Measurements from ENCODE around the gene SPAG5. TPM values are rescaled to one million over a fixed set of nuclear protein-coding genes. Genes with fewer than 3 reads are reported as not detected.
"Not testable (repeated sequence)": the region's sequence is repeated elsewhere in the genome, so short reads cannot be mapped to it uniquely, and the experiment has no call there.

The SPAG5 gene
- total RNA-seq, 1 experiment from 2014 or later = 38.1 TPM

GRCh38 chr17:28612936-28613872 lies 14.4 kb upstream of the SPAG5 start:
- no peak overlapping the region for H3K27ac Mint-ChIP-seq (ENCODE audit: low read depth, unreplicated experiment)
- no peaks in the 10 kb centered on the region for H3K4me1 Mint-ChIP-seq (ENCODE audit: insufficient read depth, unreplicated experiment)
- CTCF ChIA-PET = interaction anchor here (0.6 to 2.0 kb wide), 14 partner anchors 8 to 145 kb away, joined by 3 to 10 read pairs (median 4); partner anchors contain the start of gene SPAG5

DNA sequence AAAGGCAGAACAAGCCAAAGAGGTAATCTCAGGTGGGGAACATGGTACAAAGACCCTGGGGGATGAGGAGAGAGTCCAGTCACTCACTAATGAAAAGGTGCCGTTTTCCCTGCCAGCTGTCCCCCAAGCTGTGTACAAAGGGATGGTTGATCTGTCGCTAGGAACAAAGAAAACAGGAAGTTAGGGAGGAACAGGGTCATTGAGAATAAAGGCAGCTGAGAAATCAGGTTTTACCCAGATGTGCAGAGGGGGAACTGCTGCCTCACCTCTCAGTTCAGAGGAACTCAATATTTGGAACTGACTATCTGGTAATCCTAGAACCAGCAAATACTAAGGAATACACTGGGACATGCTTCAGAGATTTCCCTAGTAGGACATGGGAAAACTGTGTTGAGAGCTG lies 13.7 kb upstream of the SPAG5 start:
- BruUV-seq (replicated peaks) = no TSS peak
- POLR2A ChIA-PET = interaction anchor here (0.8 to 1.0 kb wide), 2 partner anchors 13 to 36 kb away, joined by 3 to 4 read pairs; partner anchors contain the start of gene ALDOC
- no peak overlapping the region for H3K4me3 Mint-ChIP-seq (ENCODE audit: unreplicated experiment)
- H3K27ac Mint-ChIP-seq (ENCODE audit: low read depth, unreplicated experiment) = no peak overlapping the region
- CTCF ChIA-PET = interaction anchor here (0.6 to 2.0 kb wide), 12 partner anchors 9 to 1007 kb away, joined by 3 to 10 read pairs (median 3); partner anchors contain the start of gene SPAG5
- no peaks in the 10 kb centered on the region for H3K4me1 Mint-ChIP-seq (ENCODE audit: insufficient read depth, unreplicated experiment)
- TF ChIP-seq, protein P1, sequence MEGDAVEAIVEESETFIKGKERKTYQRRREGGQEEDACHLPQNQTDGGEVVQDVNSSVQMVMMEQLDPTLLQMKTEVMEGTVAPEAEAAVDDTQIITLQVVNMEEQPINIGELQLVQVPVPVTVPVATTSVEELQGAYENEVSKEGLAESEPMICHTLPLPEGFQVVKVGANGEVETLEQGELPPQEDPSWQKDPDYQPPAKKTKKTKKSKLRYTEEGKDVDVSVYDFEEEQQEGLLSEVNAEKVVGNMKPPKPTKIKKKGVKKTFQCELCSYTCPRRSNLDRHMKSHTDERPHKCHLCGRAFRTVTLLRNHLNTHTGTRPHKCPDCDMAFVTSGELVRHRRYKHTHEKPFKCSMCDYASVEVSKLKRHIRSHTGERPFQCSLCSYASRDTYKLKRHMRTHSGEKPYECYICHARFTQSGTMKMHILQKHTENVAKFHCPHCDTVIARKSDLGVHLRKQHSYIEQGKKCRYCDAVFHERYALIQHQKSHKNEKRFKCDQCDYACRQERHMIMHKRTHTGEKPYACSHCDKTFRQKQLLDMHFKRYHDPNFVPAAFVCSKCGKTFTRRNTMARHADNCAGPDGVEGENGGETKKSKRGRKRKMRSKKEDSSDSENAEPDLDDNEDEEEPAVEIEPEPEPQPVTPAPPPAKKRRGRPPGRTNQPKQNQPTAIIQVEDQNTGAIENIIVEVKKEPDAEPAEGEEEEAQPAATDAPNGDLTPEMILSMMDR (IDR thresholded peaks at IDR 0.05; ENCODE audit: unreplicated experiment) = no peak
- no peaks in the 10 kb centered on the region for H3K27me3 Mint-ChIP-seq (ENCODE audit: insufficient read depth, unreplicated experiment)
- DNase-seq (ENCODE audit: unreplicated experiment) = no peak
- intact Hi-C loops (cut with micrococcal nuclease) = no loop called here
- H3K9me3 Mint-ChIP-seq (ENCODE audit: unreplicated experiment) = no peaks in the 10 kb centered on the region
- peaks cover 62% of the 10 kb centered on the region for H3K36me3 Mint-ChIP-seq (ENCODE audit: insufficient read depth, unreplicated experiment)

More at GRCh38 chr17:28612936-28613872, 14.4 kb upstream of the SPAG5 start:
- peaks cover 65% of the 10 kb centered on the region for H3K36me3 Mint-ChIP-seq (ENCODE audit: insufficient read depth, unreplicated experiment)
- POLR2A ChIA-PET = interaction anchor here (0.8 to 1.0 kb wide), 2 partner anchors 14 to 37 kb away, joined by 3 to 4 read pairs; partner anchors contain the start of gene ALDOC
- H3K27me3 Mint-ChIP-seq (ENCODE audit: insufficient read depth, unreplicated experiment) = no peaks in the 10 kb centered on the region
- TF ChIP-seq, protein P1 (IDR thresholded peaks at IDR 0.05; ENCODE audit: unreplicated experiment) = peak; percentile 45
- DNase-seq (ENCODE audit: unreplicated experiment) = peak; percentile 42
- H3K4me3 Mint-ChIP-seq (ENCODE audit: unreplicated experiment) = no peak overlapping the region
- intact Hi-C loops (cut with micrococcal nuclease) = loop anchor here (1.0 kb wide), 1 partner anchor 119 kb away; no protein-coding TSS in a partner anchor
- H3K9me3 Mint-ChIP-seq (ENCODE audit: unreplicated experiment) = no peaks in the 10 kb centered on the region
- no TSS peak for BruUV-seq (replicated peaks)

DNA sequence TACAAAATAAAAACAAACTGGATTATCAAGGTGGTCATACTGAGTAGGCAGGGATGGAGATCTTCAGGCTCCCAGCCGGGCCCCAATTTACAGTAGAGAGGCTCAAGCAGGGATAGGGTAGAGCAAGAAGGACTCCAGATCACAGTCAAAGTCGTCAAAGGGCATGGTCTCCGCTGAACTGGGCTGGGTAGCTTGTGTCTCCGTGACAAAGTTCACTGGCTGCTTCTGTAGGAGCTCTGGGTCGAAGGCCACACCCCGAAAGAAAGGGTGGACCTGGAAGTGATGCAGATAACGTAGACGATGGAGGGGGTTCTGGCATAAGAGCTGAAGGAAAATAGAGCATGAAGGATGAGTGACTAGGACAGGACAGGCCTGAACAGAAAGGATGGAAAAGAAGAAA lies 11.6 kb upstream of the SPAG5 start:
- H3K4me1 Mint-ChIP-seq (ENCODE audit: insufficient read depth, unreplicated experiment) = no peaks in the 10 kb centered on the region
- CTCF ChIA-PET = interaction anchor here (0.5 to 1.7 kb wide), 6 partner anchors 10 to 61 kb away, joined by 3 to 8 read pairs (median 4); partner anchors contain the start of gene PIGS
- intact Hi-C loops (cut with micrococcal nuclease) = no loop called here

DNA sequence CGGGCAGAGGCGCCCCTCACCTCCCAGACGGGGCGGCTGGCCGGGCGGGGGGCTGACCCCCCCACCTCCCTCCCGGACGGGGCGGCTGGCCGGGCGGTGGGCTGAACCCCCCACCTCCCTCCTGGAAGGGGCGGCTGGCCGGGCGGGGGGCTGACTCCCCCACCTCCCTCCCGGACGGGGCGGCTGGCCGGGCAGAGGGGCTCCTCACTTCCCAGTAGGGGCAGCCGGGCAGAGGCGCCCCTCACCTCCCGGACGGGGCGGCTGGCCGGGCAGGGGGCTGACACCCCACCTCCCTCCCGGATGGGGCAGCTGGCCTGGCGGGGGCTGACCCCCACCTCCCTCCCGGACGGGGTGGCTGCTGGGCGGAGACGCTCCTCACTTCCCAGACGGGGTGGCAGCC lies 5.2 kb upstream of the SPAG5 start:
- CTCF ChIA-PET; H3K4me1 Mint-ChIP-seq (ENCODE audit: insufficient read depth, unreplicated experiment); BruUV-seq (replicated peaks): not testable (repeated sequence)

More for the DNA sequence above, 11.6 kb upstream of the SPAG5 start:
- Mint-ChIP-seq H3K36me3 (ENCODE audit: insufficient read depth, unreplicated experiment) (peaks cover 45% of the 10 kb centered on the region), H3K4me3 (ENCODE audit: unreplicated experiment) (no peak overlapping the region), H3K27ac (ENCODE audit: low read depth, unreplicated experiment) (no peak overlapping the region), H3K9me3 (ENCODE audit: unreplicated experiment) (no peaks in the 10 kb centered on the region), H3K27me3 (ENCODE audit: insufficient read depth, unreplicated experiment) (no peaks in the 10 kb centered on the region)
- POLR2A ChIA-PET = interaction anchor here (1.2 to 4.5 kb wide), 5 partner anchors 9 to 33 kb away, joined by 3 to 16 read pairs (median 7); partner anchors contain the start of gene SPAG5
- TF ChIP-seq, protein P1 (IDR thresholded peaks at IDR 0.05; ENCODE audit: unreplicated experiment) = no peak
- no TSS peak for BruUV-seq (replicated peaks)
- DNase-seq (ENCODE audit: unreplicated experiment) = no peak

More for the DNA sequence above, 5.2 kb upstream of the SPAG5 start:
- H3K27me3 Mint-ChIP-seq (ENCODE audit: insufficient read depth, unreplicated experiment); intact Hi-C loops (cut with micrococcal nuclease); POLR2A ChIA-PET; H3K4me3 Mint-ChIP-seq (ENCODE audit: unreplicated experiment); H3K9me3 Mint-ChIP-seq (ENCODE audit: unreplicated experiment); DNase-seq (ENCODE audit: unreplicated experiment); H3K27ac Mint-ChIP-seq (ENCODE audit: low read depth, unreplicated experiment): not testable (repeated sequence)
- H3K36me3 Mint-ChIP-seq (ENCODE audit: insufficient read depth, unreplicated experiment) = peaks cover 20% of the 10 kb centered on the region

Measured in MCF 10A (cell line).